GM08714 (cell line): ENCODE data around the gene ACSM2B.
"Not testable (repeated sequence)": the region's sequence is repeated elsewhere in the genome, so short reads cannot be mapped to it uniquely, and the experiment has no call there.

Source experiments
- H3K4me3 ChIP-seq: fragments of 200-500 bp; sonication (Bioruptor generic); 2 replicates; pipeline ENCODE4 v1.5.1; 2014; ENCODE audit warnings: mild to moderate bottlenecking, low read length, inconsistent platforms
- ZNF274 ChIP-seq: IDR thresholded peaks from 2 replicates; pipeline ENCODE4 v1.6.1; 2012; ENCODE audit warnings: mild to moderate bottlenecking, low read depth, low read length

ACSM2B gene

GRCh38 chr16:20576145-20576544 lies at the start of gene ACSM2B:
Gene ACSM2B, minus strand, starts transcription at chr16:20576367. Its CDS starts 11,522 bp downstream, at chr16:20564845.
- not testable (repeated sequence) for H3K4me3 ChIP-seq

GRCh38 chr16:20624882-20625807 lies 49.0 kb upstream of the ACSM2B start:
- TF ChIP-seq ZNF274 = no peak

GRCh38 chr16:20624205-20624604 lies 48.0 kb upstream of the ACSM2B start:
- no peak overlapping the region for H3K4me3 ChIP-seq
- TF ChIP-seq ZNF274 = no peak

More at GRCh38 chr16:20624882-20625807, 49.0 kb upstream of the ACSM2B start:
- H3K4me3 ChIP-seq = no peak overlapping the region

- no peak overlapping the region for H3K4me3 ChIP-seq
- TF ChIP-seq ZNF274 = no peak
Measured at GRCh38 chr16:20622498-20622870, 46.3 kb upstream of the ACSM2B start.

- H3K4me3 ChIP-seq = no peak overlapping the region
- TF ChIP-seq ZNF274 = no peak
Measured at GRCh38 chr16:20621406-20621805, 45.2 kb upstream of the ACSM2B start.

GRCh38 chr16:20620770-20621169 lies 44.6 kb upstream of the ACSM2B start:
- no peak overlapping the region for H3K4me3 ChIP-seq
- TF ChIP-seq ZNF274 = no peak

- no peak overlapping the region for H3K4me3 ChIP-seq
- TF ChIP-seq ZNF274 = no peak
Measured at GRCh38 chr16:20620003-20620402, 43.8 kb upstream of the ACSM2B start.

GRCh38 chr16:20617271-20617670 lies 41.1 kb upstream of the ACSM2B start:
- H3K4me3 ChIP-seq = no peak overlapping the region
- no peak for TF ChIP-seq ZNF274

GRCh38 chr16:20614186-20615141 lies 38.3 kb upstream of the ACSM2B start:
- no peak overlapping the region for H3K4me3 ChIP-seq
- no peak for TF ChIP-seq ZNF274

GRCh38 chr16:20613481-20614185 lies 37.5 kb upstream of the ACSM2B start:
- no peak overlapping the region for H3K4me3 ChIP-seq
- no peak for TF ChIP-seq ZNF274

GRCh38 chr16:20612551-20613480 lies 36.6 kb upstream of the ACSM2B start:
- no peak overlapping the region for H3K4me3 ChIP-seq
- no peak for TF ChIP-seq ZNF274

- no peak for TF ChIP-seq ZNF274
- no peak overlapping the region for H3K4me3 ChIP-seq
Measured at GRCh38 chr16:20611975-20612481, 35.9 kb upstream of the ACSM2B start.
